OCI-LY3 (cell line): ENCODE results near the gene SSRP1.

Experiments used
- H2AFZ ChIP-seq: fragments of 200-600, 300-600 bp; shearing (Covaris generic); 2 replicates; pipeline ENCODE4 v1.6.0; 2014; ENCODE audit warnings: antibody characterized with exemption, low read depth, low read length
- H3K27ac ChIP-seq: fragments of 200-600, 300-600 bp; sonication (generic); 2 replicates; pipeline ENCODE4 v1.5.1; 2014; ENCODE audit warnings: mild to moderate bottlenecking, low read length, moderate library complexity, mixed read lengths
- H3K27me3 ChIP-seq: fragments of 200-600, 300-600 bp; sonication (generic); 2 replicates; pipeline ENCODE4 v1.6.1; 2014; ENCODE audit warnings: low read depth, low read length, mixed read lengths
- H3K36me3 ChIP-seq: fragments of 200-600, 300-600 bp; sonication (generic); replicated peaks from 2 replicates; pipeline ENCODE3; 2014; ENCODE audit warnings: low read depth, low read length, mixed read lengths
- H3K4me1 ChIP-seq: fragments of 300-600, 200-600 bp; sonication (generic); 2 replicates; pipeline ENCODE4 v1.6.1; 2014; ENCODE audit warnings: low read length, mixed read lengths
- H3K4me2 ChIP-seq: fragments of 200-600, 300-600 bp; sonication (generic); 2 replicates; pipeline ENCODE4 v1.6.1; 2014; ENCODE audit warnings: low read length, mixed read lengths
- H3K4me3 ChIP-seq: fragments of 300-600, 200-600 bp; sonication (generic); 2 replicates; pipeline ENCODE4 v1.5.1; 2014; ENCODE audit warnings: antibody characterized with exemption, mild to moderate bottlenecking, low read length, moderate library complexity
- H3K79me2 ChIP-seq: fragments of 300-600, 200-600 bp; shearing (Covaris generic); 2 replicates; pipeline ENCODE4 v1.6.1; 2014; ENCODE audit warnings: mild to moderate bottlenecking, low read length, mixed read lengths
- H3K9ac ChIP-seq: fragments of 300-600, 200-600 bp; shearing (Covaris generic); 2 replicates; pipeline ENCODE4 v1.6.0; 2014; ENCODE audit warnings: mild to moderate bottlenecking, low read length, moderate library complexity
- H3K9me3 ChIP-seq: fragments of 200-600, 300-600 bp; shearing (Covaris generic); 2 replicates; pipeline ENCODE4 v1.6.1; 2014; ENCODE audit warnings: low read length, mixed read lengths; ENCODE audit not compliant: insufficient read depth
- H4K20me1 ChIP-seq: fragments of 200-600, 300-600 bp; sonication (generic); 2 replicates; pipeline ENCODE4 v1.6.1; 2016; ENCODE audit warnings: low read length, mixed read lengths; ENCODE audit not compliant: insufficient read depth
- EZH2phosphoT487 ChIP-seq: fragments of 200-600 bp; shearing (Covaris generic); IDR thresholded peaks from 2 replicates; pipeline ENCODE4 v1.6.1; 2018; ENCODE audit warnings: antibody characterized with exemption, mixed run types, low read depth
- TF ChIP-seq, protein P1 (sequence below): fragments of 200-600, 300-600 bp; sonication (generic); IDR thresholded peaks from 2 replicates; pipeline ENCODE4 v1.5.1; 2014; ENCODE audit warnings: antibody characterized with exemption, low read length, low read depth

SSRP1 gene

DNA sequence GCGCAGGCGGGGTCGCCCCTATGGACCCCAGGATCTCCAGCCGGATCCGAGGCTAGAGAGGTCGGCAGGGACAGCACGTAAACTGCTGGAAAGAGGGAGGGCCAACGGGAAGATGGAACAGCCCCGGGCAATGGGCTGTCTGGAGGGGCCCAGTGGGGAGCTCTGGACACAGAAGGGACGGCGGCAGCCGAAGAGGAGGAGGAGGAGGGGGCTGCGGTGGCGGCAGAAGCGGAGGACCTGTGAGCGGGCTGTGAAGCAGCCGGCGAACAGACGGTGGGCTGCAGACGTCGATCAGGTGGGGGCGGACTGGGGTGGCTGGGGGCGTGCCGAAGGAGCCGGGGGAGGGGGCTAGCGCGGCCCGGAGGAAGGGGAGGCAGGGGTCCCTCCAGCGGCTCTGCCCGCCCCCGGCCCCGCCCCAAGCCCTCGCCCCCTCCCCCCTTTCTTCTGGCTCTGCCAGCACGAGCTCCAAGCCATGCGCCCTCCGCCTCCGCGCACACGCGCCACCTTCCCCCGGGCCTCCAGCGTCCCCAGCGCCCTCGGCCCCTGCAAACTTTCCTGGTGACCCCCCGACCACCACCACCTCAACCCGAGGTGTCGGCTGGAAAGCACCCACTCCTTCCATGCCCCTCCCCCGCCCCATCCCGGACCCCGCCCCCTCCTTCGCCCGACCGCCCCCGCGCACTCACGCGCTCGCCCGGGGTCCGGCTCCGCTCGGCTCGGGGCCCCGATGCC, 11.4 kb downstream of the SSRP1 start:
- no peaks in the 10 kb centered on the region for H3K9me3 ChIP-seq
- H3K79me2 ChIP-seq, result peaks cover 5% of the 10 kb centered on the region; the same call in 1 of the 2 replicates
- no peaks in the 10 kb centered on the region for H3K27me3 ChIP-seq
- H3K4me2 ChIP-seq, result peak overlapping the region; percentile 85
- peak overlapping the region; percentile 86 for H3K27ac ChIP-seq
- H3K9ac ChIP-seq, result peak overlapping the region; percentile 81
- peaks cover 38% of the 10 kb centered on the region for H3K36me3 ChIP-seq
- H2AFZ ChIP-seq, result no peak overlapping the region
- peak overlapping the region; percentile 81 for H3K4me3 ChIP-seq
- peaks cover 40% of the 10 kb centered on the region for H3K4me1 ChIP-seq
- no peaks in the 10 kb centered on the region for H4K20me1 ChIP-seq
- no peak for TF ChIP-seq EZH2phosphoT487
- TF ChIP-seq, protein P1, sequence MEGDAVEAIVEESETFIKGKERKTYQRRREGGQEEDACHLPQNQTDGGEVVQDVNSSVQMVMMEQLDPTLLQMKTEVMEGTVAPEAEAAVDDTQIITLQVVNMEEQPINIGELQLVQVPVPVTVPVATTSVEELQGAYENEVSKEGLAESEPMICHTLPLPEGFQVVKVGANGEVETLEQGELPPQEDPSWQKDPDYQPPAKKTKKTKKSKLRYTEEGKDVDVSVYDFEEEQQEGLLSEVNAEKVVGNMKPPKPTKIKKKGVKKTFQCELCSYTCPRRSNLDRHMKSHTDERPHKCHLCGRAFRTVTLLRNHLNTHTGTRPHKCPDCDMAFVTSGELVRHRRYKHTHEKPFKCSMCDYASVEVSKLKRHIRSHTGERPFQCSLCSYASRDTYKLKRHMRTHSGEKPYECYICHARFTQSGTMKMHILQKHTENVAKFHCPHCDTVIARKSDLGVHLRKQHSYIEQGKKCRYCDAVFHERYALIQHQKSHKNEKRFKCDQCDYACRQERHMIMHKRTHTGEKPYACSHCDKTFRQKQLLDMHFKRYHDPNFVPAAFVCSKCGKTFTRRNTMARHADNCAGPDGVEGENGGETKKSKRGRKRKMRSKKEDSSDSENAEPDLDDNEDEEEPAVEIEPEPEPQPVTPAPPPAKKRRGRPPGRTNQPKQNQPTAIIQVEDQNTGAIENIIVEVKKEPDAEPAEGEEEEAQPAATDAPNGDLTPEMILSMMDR, result no peak

DNA sequence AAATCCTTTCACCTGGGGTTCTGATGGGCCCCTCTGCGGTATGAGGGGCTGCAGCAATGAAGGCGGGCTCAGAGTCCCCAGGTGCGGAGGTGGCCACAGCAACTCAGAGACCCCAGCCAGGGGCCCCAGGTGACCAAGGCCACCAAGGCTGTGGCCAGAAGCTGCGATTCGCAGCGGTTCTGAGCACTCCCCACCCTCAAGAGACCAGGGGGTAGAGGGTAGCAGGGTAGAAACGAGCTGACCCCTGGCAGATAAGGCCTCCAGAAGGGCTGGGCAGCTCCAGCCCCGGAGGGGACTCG, 11.9 kb downstream of the SSRP1 start:
- peaks cover 40% of the 10 kb centered on the region for H3K4me1 ChIP-seq
- H3K27ac ChIP-seq, result no peak overlapping the region
- H4K20me1 ChIP-seq, result no peaks in the 10 kb centered on the region
- H3K9me3 ChIP-seq, result no peaks in the 10 kb centered on the region
- TF ChIP-seq, protein P1, result no peak
- TF ChIP-seq EZH2phosphoT487, result no peak
- H3K27me3 ChIP-seq, result no peaks in the 10 kb centered on the region
- no peak overlapping the region for H2AFZ ChIP-seq
- no peak overlapping the region for H3K9ac ChIP-seq
- peak overlapping the region; percentile 81 for H3K4me3 ChIP-seq
- peaks cover 33% of the 10 kb centered on the region for H3K36me3 ChIP-seq
- H3K79me2 ChIP-seq, result peaks cover 5% of the 10 kb centered on the region; the same call in 1 of the 2 replicates
- H3K4me2 ChIP-seq, result peak overlapping the region; percentile 85

DNA sequence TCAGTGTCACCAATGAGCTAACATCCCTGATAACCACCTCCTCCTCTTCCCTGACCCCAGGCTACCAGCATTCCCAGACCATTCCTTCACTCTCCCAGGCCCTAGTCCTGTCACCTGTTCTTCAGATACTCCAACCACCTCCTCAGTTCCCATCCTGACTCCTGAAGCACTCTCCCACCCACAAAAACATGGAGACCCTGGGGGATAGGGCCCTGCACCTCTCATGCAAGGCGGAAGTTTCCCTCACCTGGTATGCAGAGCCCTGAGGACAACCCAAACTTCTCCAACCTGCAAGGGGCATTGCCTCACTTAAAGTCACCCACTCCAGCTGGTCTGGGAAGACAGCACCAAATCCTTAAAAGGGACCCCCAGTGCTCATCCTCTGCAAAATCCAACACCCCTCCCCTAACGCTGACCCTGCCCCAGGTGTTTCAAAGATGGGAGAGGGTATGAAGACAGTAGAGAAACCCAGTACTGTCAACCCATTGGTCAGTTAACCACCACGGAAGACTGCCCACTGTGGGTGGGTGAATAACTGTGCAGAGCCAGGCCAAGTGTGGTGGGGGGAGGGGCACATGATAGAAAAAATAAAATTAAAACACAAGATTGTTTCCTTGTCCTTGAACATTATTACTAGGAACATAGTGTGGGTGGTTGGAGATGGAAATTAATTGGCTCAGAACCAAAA, 12.4 kb downstream of the SSRP1 start:
- TF ChIP-seq, protein P1, result no peak
- no peak for TF ChIP-seq EZH2phosphoT487
- no peaks in the 10 kb centered on the region for H3K9me3 ChIP-seq
- no peak overlapping the region for H3K9ac ChIP-seq
- H3K36me3 ChIP-seq, result peaks cover 28% of the 10 kb centered on the region
- no peaks in the 10 kb centered on the region for H4K20me1 ChIP-seq
- no peak overlapping the region for H3K4me2 ChIP-seq
- no peak overlapping the region for H3K4me3 ChIP-seq
- H3K27me3 ChIP-seq, result no peaks in the 10 kb centered on the region
- H3K79me2 ChIP-seq, result 0 out of 2 replicates have a peak, but pooled peaks cover 5% of the 10 kb centered on the region
- H3K4me1 ChIP-seq, result peaks cover 40% of the 10 kb centered on the region
- H2AFZ ChIP-seq, result no peak overlapping the region
- H3K27ac ChIP-seq, result no peak overlapping the region

DNA sequence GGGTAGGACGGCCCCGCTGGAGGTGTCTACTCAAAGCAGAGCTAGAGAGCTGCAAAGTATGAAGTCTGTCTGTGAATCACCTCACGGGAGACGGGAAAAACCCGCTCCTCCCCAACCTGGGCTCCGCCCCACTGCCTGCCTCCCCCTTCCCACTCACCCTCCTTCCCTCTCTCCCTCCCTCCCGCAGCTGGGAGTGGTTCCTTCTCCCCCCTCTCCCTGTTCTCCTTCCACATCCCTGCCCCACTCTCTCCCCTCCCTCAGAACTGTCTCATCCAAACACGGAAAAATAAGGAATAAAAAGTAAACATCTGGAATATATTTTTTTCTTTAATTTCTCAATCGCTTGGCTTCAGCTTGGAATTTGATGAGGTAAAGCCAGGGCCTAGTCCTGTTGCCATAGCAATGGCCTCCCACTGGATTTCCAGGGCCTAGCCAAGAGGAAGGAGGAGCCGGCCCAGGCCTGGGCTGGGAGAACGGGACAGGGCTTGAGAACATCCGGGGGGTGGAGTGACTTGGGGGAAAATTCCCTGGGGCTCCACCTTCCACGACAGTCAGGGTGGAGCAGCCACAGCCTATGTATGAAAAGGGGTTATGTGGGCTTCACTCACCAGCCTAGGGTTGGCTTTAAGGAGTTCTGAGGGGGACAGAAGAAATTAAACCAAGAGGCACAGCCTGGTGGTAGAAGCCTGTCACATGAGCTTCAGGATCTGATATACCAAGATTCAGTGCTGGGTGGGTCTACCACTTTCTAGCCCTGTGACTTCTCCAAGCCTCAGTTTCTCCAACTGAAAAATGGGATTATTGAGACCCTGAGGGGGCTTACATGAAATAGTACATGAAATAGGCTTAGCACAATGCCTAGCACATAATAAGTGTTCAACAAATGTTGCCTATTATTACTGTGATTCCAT, 13.2 kb downstream of the SSRP1 start:
- Histone ChIP-seq H3K4me2 (no peak overlapping the region), H3K79me2 (0 out of 2 replicates have a peak, but pooled peaks cover 5% of the 10 kb centered on the region), H3K9ac (no peak overlapping the region), H3K36me3 (peaks cover 25% of the 10 kb centered on the region), H4K20me1 (no peaks in the 10 kb centered on the region), H3K9me3 (no peaks in the 10 kb centered on the region), H2AFZ (no peak overlapping the region), H3K27ac (no peak overlapping the region), H3K4me1 (peaks cover 38% of the 10 kb centered on the region), H3K4me3 (no peak overlapping the region), H3K27me3 (no peaks in the 10 kb centered on the region)
- TF ChIP-seq, protein P1, result no peak
- no peak for TF ChIP-seq EZH2phosphoT487
